GM04504 (cell line): ENCODE results near the gene DCTN4.
"Not testable (repeated sequence)": the region's sequence is repeated elsewhere in the genome, so short reads cannot be mapped to it uniquely, and the experiment has no call there.

ENCODE experiments used
- DNase-seq: peaks from one replicate; pipeline ENCODE4 v3.0.0-alpha.2; 2012; ENCODE audit warnings: low read depth

The DCTN4 gene

DNA sequence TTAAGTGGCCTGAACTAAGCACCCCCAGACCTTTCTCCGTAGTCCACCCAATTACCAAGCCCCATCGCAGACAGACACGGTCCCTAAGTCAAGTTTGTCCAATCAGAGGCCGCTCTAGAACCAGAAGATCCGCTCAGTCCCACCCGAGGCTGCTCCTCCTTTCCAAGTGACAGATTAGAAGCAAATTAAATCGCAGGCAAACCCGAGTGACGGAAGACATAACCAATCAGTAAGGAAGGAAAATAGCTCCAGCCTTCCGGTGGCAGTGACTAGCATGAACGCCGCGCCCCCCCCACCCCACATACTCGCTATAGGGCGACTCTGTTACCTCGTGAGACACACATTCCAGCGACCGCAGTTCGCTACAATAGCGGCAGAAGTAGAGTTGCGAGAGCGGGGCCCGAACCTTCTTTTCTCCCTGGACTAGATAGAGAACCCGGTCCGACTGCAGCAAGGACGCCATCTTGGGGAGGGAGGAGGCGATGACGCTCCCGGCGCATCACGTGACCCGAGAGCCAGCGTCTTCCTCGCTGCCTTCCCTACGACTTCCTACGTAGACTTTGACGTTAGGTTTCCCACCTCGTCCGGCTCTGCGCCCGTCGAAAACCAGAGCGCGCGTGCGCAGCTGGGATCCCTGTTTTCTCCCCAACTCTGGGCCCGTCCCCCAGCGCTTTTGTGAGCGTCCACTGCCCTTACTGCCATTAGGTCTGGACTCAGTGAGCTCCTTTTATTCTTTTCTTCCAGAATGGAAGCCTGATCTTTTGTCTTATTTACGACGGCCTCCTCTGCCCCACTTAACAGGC is at the start of gene DCTN4:
Gene DCTN4, minus strand, starts transcription at position 487 of the 803 bp plus-strand sequence. Its CDS starts 24 bp downstream, at position 463.
- DNase-seq: peak; percentile 99

GRCh38 chr5:150804388-150804787 is 45.6 kb upstream of the DCTN4 start:
- DNase-seq: no peak

GRCh38 chr5:150801117-150801927 is 42.5 kb upstream of the DCTN4 start:
- peak; percentile 43 for DNase-seq

- no peak for DNase-seq
These were observed 38.6 kb upstream of the DCTN4 start for GRCh38 chr5:150797384-150797783.

- no peak for DNase-seq
These were observed 36.1 kb upstream of the DCTN4 start for GRCh38 chr5:150794927-150795326.

GRCh38 chr5:150793423-150793888 is 34.6 kb upstream of the DCTN4 start:
- DNase-seq: not testable (repeated sequence)

DNA sequence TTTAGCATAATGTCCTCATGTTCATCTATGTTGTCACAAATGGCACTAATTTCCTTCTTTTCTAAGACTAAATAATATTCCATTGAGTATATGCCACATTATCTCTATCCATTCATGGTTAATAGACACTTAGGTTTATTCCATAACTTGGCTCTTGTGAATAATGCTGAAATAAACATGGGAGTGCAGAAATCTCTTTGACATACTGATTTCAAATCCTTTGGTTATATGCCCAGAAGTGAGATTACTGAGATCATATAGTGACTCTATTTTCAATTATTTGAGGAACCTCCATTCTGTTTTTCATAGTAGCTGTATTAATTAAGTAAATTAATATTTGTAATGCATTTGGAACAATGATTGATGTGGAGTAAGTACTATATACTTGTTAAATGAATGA is 32.7 kb upstream of the DCTN4 start:
- DNase-seq: no peak

- DNase-seq: peak; percentile 96
These were observed 31.3 kb upstream of the DCTN4 start for GRCh38 chr5:150789943-150790611.

DNA sequence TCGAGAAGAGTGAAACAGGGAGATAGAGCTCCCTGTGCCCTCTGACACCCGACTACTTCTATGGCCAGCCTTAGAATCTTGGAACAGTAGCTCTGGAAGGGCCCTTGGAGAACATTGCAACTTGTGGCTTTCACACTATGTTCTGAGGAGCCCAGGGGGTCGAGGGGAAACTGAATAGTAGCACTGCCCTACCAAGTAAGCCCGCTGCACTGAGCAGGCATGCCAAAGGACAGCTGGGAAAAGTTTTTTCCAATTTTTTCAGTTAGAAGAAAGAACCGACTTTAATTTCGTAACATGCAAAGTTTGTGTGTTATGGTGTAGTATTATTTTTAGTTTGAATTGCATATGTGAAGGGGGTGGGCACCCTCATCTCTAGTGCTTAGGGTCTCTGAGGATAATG is 30.6 kb upstream of the DCTN4 start:
- no peak for DNase-seq

- DNase-seq: no peak
These were observed 30.2 kb upstream of the DCTN4 start for GRCh38 chr5:150788977-150789376.

DNA sequence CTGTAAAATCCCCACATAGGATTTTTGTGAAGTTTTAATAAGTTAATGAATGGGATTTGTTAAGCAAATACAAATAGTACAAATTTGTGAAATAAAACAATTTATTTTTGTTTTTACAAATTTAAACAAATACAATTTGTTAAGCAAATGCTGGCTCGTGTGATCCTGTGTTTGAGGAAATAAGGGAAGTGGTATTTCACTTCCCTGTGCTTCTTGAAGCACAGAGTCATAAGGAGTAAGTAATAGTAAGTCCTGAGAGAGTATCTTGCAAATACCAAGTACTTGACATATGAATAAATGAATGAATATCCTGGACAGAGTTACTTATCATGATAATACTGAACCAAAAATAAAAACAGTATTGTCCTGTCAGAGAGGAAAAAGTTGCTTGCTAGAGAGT is 28.8 kb upstream of the DCTN4 start:
- DNase-seq: no peak

GRCh38 chr5:150786876-150787275 is 28.1 kb upstream of the DCTN4 start:
- DNase-seq: no peak

- DNase-seq: no peak
These were observed 27.1 kb upstream of the DCTN4 start for GRCh38 chr5:150785950-150786349.

DNA sequence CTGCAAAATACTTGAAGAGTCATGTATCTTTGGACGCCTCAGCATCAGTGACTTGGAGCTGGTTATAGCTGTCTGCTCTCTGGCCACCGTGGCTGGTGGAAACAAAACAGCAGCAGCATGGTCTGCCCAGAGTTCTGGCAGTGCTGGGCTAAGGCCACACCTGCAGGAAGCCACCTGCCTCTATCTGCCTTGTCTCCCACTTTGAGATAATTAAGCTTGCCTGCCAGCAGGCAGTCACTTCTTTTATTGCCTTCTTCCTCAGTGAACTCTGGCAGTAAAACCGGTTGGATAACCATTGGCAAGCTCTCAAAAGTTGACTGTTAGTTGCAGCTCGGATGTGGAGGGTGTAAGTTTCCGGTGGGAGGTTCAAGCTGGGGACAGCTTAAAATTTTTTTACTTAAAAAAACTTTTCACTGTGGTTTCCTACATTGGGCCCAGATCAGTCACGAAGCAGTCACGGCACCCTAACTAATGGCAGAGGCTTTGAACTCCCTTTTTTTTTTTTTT is 24.7 kb upstream of the DCTN4 start:
- peak; percentile 96 for DNase-seq

- no peak for DNase-seq
These were observed 24.0 kb upstream of the DCTN4 start for GRCh38 chr5:150782850-150783249.

GRCh38 chr5:150781706-150782614 is 23.1 kb upstream of the DCTN4 start:
- DNase-seq: peak; percentile 97

- DNase-seq: peak; percentile 67
These were observed 22.0 kb upstream of the DCTN4 start for GRCh38 chr5:150780816-150781221.

DNA sequence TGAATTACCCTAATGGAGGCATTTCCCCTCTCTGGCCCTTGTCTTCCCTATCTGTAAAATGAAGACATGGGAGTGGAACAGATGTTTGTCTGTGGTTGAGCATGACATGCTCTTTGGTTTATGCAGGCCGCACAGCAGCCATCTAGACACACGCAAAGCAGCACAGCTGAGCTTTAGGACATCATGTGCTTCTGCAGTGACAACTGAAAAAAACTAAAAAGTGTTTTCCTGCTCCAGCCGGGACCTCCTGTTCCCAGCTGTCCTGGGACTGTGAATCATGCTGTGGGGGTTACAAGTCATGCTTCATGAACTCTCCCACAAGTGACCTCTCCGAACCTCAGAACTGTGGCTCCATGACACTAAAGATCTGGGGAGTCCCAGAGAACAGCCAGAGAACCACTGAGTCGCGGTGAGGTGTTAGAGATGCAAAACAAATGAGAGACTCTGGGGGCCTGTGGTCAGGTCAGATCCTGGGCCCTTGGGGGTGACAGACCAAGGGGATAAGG is 21.4 kb upstream of the DCTN4 start:
- peak; percentile 51 for DNase-seq

- no peak for DNase-seq
These were observed 20.8 kb upstream of the DCTN4 start for GRCh38 chr5:150779397-150780186.
